ENCODE data around the gene IFIT1. TPM values are rescaled to one million over a fixed set of nuclear protein-coding genes. Genes with fewer than 3 reads are reported as not detected.

IFIT1 gene
- polyA plus RNA-seq, 1 donor from 2014 or later, result not detected

- Histone ChIP-seq H3K79me2 (replicated peaks; ENCODE audit: insufficient read depth, low read length) (no peaks in the 10 kb centered on the region), H3F3A (ENCODE audit: insufficient read depth, low read length, poor library complexity, severe bottlenecking) (no peaks in the 10 kb centered on the region), H4K20me1 (ENCODE audit: insufficient read depth) (no peaks in the 10 kb centered on the region), H3K9me2 (ENCODE audit: insufficient read depth, low read length) (no peaks in the 10 kb centered on the region), H3K9ac (ENCODE audit: low read length) (no peak overlapping the region), H3K27ac (ENCODE audit: low read length) (no peak overlapping the region), H3K27me3 (ENCODE audit: insufficient read depth, low read depth, low read length) (no peaks in the 10 kb centered on the region), H3K4me2 (ENCODE audit: low read length) (no peak overlapping the region), H3K9me3 (ENCODE audit: low read length) (no peaks in the 10 kb centered on the region), H3K36me3 (ENCODE audit: insufficient read depth, low read length) (no peaks in the 10 kb centered on the region), H3K4me3 (ENCODE audit: low read length) (no peak overlapping the region), H2AFZ (ENCODE audit: low read depth, low read length) (no peak overlapping the region)
- TF ChIP-seq SMC3 (conservative IDR thresholded peaks at IDR 0.05; ENCODE audit: poor library complexity), result no peak
- no peak for TF ChIP-seq POLR2AphosphoS5 (IDR thresholded peaks at IDR 0.05)
- TF ChIP-seq EP300 (conservative IDR thresholded peaks at IDR 0.05; ENCODE audit: poor library complexity, severe bottlenecking), result no peak
- TF ChIP-seq, protein P1, sequence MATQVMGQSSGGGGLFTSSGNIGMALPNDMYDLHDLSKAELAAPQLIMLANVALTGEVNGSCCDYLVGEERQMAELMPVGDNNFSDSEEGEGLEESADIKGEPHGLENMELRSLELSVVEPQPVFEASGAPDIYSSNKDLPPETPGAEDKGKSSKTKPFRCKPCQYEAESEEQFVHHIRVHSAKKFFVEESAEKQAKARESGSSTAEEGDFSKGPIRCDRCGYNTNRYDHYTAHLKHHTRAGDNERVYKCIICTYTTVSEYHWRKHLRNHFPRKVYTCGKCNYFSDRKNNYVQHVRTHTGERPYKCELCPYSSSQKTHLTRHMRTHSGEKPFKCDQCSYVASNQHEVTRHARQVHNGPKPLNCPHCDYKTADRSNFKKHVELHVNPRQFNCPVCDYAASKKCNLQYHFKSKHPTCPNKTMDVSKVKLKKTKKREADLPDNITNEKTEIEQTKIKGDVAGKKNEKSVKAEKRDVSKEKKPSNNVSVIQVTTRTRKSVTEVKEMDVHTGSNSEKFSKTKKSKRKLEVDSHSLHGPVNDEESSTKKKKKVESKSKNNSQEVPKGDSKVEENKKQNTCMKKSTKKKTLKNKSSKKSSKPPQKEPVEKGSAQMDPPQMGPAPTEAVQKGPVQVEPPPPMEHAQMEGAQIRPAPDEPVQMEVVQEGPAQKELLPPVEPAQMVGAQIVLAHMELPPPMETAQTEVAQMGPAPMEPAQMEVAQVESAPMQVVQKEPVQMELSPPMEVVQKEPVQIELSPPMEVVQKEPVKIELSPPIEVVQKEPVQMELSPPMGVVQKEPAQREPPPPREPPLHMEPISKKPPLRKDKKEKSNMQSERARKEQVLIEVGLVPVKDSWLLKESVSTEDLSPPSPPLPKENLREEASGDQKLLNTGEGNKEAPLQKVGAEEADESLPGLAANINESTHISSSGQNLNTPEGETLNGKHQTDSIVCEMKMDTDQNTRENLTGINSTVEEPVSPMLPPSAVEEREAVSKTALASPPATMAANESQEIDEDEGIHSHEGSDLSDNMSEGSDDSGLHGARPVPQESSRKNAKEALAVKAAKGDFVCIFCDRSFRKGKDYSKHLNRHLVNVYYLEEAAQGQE (IDR thresholded peaks at IDR 0.05; ENCODE audit: borderline replicate concordance), result no peak
- TF ChIP-seq, protein P2, sequence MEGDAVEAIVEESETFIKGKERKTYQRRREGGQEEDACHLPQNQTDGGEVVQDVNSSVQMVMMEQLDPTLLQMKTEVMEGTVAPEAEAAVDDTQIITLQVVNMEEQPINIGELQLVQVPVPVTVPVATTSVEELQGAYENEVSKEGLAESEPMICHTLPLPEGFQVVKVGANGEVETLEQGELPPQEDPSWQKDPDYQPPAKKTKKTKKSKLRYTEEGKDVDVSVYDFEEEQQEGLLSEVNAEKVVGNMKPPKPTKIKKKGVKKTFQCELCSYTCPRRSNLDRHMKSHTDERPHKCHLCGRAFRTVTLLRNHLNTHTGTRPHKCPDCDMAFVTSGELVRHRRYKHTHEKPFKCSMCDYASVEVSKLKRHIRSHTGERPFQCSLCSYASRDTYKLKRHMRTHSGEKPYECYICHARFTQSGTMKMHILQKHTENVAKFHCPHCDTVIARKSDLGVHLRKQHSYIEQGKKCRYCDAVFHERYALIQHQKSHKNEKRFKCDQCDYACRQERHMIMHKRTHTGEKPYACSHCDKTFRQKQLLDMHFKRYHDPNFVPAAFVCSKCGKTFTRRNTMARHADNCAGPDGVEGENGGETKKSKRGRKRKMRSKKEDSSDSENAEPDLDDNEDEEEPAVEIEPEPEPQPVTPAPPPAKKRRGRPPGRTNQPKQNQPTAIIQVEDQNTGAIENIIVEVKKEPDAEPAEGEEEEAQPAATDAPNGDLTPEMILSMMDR (IDR thresholded peaks at IDR 0.05; ENCODE audit: poor library complexity, severe bottlenecking), result no peak
- no peak for TF ChIP-seq MXI1 (conservative IDR thresholded peaks at IDR 0.05; ENCODE audit: poor library complexity, severe bottlenecking)
- TF ChIP-seq RAD21 (conservative IDR thresholded peaks at IDR 0.05), result no peak
- TF ChIP-seq TAF1 (IDR thresholded peaks at IDR 0.05; ENCODE audit: low read depth), result no peak
- TF ChIP-seq EZH2 (IDR thresholded peaks at IDR 0.05; ENCODE audit: borderline replicate concordance, insufficient read depth, low read length, poor library complexity, severe bottlenecking), result no peak
Measured at GRCh38 chr10:89357096-89357495, 35.3 kb upstream of the IFIT1 start.

- Histone ChIP-seq H3K79me2 (replicated peaks; ENCODE audit: insufficient read depth, low read length) (no peaks in the 10 kb centered on the region), H3K27ac (ENCODE audit: low read length) (no peak overlapping the region), H3K9me3 (ENCODE audit: low read length) (no peaks in the 10 kb centered on the region), H3K4me2 (ENCODE audit: low read length) (no peak overlapping the region), H3K9me2 (ENCODE audit: insufficient read depth, low read length) (no peaks in the 10 kb centered on the region), H3K36me3 (ENCODE audit: insufficient read depth, low read length) (no peaks in the 10 kb centered on the region), H3K4me3 (ENCODE audit: low read length) (no peak overlapping the region), H3K9ac (ENCODE audit: low read length) (no peak overlapping the region), H3K27me3 (ENCODE audit: insufficient read depth, low read depth, low read length) (no peaks in the 10 kb centered on the region), H2AFZ (ENCODE audit: low read depth, low read length) (no peak overlapping the region), H4K20me1 (ENCODE audit: insufficient read depth) (no peaks in the 10 kb centered on the region), H3F3A (ENCODE audit: insufficient read depth, low read length, poor library complexity, severe bottlenecking) (no peaks in the 10 kb centered on the region)
- TF ChIP-seq POLR2AphosphoS5 (IDR thresholded peaks at IDR 0.05) (no peak), SMC3 (conservative IDR thresholded peaks at IDR 0.05; ENCODE audit: poor library complexity) (no peak), RAD21 (conservative IDR thresholded peaks at IDR 0.05) (no peak), MXI1 (conservative IDR thresholded peaks at IDR 0.05; ENCODE audit: poor library complexity, severe bottlenecking) (no peak), EP300 (conservative IDR thresholded peaks at IDR 0.05; ENCODE audit: poor library complexity, severe bottlenecking) (no peak), EZH2 (IDR thresholded peaks at IDR 0.05; ENCODE audit: borderline replicate concordance, insufficient read depth, low read length, poor library complexity, severe bottlenecking) (no peak)
Measured at GRCh38 chr10:89357975-89358374, 34.4 kb upstream of the IFIT1 start.

Data from neural cell (in vitro differentiated cells).